ENCODE measurements around the gene TLR2.

The TLR2 gene

DNA sequence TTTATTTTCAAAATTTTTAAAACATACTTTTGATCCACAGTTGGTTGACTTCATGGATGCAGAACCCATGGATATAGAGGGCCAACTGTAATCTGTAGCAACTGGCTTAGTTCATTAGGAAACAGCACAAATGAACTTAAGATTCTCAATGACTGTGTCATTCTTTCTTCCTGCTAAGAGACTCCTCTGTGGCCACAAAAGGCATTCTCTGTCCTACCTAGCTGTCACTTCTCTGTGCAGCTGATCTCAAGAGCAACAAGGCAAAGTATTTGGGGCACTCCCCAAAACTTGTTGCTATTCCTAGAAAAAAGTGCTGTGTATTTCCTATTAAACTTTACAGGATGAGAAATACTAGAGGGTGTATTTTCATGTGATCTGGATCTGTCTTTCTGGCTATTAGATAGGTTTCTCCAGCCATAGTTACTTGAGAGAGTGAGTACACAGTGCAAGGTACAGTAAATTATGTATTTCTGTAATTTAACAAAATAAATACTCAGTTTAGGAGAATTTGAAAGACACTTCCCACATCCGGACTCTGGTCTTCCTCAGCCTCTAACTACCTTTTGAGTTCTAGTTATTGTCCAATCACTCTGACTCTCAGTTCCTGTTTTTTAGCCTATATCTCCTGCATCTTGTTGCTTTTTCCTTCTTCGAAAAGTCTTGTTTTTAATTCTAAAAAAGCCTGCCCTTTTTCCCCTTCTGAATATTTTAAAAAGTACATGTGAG is 21.8 kb downstream of the TLR2 start:
- TF ChIP-seq, protein P1, sequence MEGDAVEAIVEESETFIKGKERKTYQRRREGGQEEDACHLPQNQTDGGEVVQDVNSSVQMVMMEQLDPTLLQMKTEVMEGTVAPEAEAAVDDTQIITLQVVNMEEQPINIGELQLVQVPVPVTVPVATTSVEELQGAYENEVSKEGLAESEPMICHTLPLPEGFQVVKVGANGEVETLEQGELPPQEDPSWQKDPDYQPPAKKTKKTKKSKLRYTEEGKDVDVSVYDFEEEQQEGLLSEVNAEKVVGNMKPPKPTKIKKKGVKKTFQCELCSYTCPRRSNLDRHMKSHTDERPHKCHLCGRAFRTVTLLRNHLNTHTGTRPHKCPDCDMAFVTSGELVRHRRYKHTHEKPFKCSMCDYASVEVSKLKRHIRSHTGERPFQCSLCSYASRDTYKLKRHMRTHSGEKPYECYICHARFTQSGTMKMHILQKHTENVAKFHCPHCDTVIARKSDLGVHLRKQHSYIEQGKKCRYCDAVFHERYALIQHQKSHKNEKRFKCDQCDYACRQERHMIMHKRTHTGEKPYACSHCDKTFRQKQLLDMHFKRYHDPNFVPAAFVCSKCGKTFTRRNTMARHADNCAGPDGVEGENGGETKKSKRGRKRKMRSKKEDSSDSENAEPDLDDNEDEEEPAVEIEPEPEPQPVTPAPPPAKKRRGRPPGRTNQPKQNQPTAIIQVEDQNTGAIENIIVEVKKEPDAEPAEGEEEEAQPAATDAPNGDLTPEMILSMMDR (IDR thresholded peaks at IDR 0.05) = no peak
- Histone ChIP-seq H2AFZ (no peak overlapping the region), H3K9ac (no peak overlapping the region), H3K4me1 (no peaks in the 10 kb centered on the region), H3K27me3 (ENCODE audit: control insufficient read depth, insufficient read depth, low read length) (no peaks in the 10 kb centered on the region), H3K4me2 (ENCODE audit: low read length) (no peak overlapping the region), H3K9me3 (ENCODE audit: control insufficient read depth, low read length) (no peaks in the 10 kb centered on the region), H3K36me3 (ENCODE audit: control insufficient read depth, insufficient read depth, low read length) (no peaks in the 10 kb centered on the region), H3K27ac (no peak overlapping the region), H3K4me3 (ENCODE audit: low read depth, low read length) (no peak overlapping the region), H3K79me2 (no peaks in the 10 kb centered on the region)

DNA sequence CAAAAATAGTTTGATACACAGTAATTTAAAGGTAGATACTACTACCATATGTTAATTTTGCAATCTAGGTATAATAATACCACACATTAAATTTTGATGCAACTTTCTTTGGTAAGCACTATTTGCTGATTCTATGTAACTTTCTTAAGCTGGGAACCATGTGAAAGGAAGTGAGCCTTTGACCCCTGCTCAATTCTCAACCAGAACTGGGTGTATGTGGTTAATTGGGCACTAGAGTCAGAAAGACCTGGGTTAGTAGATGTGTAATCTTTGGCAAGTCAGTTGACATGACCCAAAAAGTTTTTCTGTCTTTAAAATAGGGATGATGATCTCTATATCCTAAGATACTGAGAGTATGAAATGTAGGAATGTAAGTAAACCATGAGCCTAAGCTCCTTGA is 22.4 kb downstream of the TLR2 start:
- H3K4me2 ChIP-seq (ENCODE audit: low read length) = no peak overlapping the region
- H3K27ac ChIP-seq = no peak overlapping the region
- no peaks in the 10 kb centered on the region for H3K79me2 ChIP-seq
- H3K27me3 ChIP-seq (ENCODE audit: control insufficient read depth, insufficient read depth, low read length) = no peaks in the 10 kb centered on the region
- no peaks in the 10 kb centered on the region for H3K36me3 ChIP-seq (ENCODE audit: control insufficient read depth, insufficient read depth, low read length)
- H3K4me1 ChIP-seq = no peaks in the 10 kb centered on the region
- no peaks in the 10 kb centered on the region for H3K9me3 ChIP-seq (ENCODE audit: control insufficient read depth, low read length)
- no peak overlapping the region for H3K4me3 ChIP-seq (ENCODE audit: low read depth, low read length)
- TF ChIP-seq, protein P1 (IDR thresholded peaks at IDR 0.05) = no peak
- H3K9ac ChIP-seq = no peak overlapping the region
- no peak overlapping the region for H2AFZ ChIP-seq

DNA sequence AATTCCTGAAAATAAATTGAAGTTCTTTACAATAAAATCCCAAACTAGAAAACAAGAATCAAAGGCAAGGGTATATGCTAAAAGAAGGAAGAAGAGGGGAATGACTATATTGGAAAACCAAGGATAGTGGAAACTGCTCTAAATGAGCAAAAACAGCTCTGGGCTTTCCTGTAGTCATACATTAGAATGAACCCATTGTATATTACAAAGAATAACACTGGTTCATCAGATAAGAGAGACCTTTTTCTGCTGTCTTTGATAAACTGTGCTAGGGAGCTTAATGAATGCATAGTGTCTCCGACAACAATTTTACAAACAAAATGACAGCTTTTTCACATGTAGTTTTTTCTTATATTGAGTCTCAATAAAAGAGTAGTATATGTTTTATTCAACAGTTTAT is 26.6 kb downstream of the TLR2 start:
- H3K79me2 ChIP-seq = no peaks in the 10 kb centered on the region
- H3K27ac ChIP-seq = no peak overlapping the region
- H2AFZ ChIP-seq = no peak overlapping the region
- no peaks in the 10 kb centered on the region for H3K36me3 ChIP-seq (ENCODE audit: control insufficient read depth, insufficient read depth, low read length)
- TF ChIP-seq, protein P1 (IDR thresholded peaks at IDR 0.05) = no peak
- no peaks in the 10 kb centered on the region for H3K9me3 ChIP-seq (ENCODE audit: control insufficient read depth, low read length)
- H3K4me1 ChIP-seq = no peaks in the 10 kb centered on the region
- H3K4me3 ChIP-seq (ENCODE audit: low read depth, low read length) = no peak overlapping the region
- H3K9ac ChIP-seq = no peak overlapping the region
- H3K27me3 ChIP-seq (ENCODE audit: control insufficient read depth, insufficient read depth, low read length) = no peaks in the 10 kb centered on the region
- no peak overlapping the region for H3K4me2 ChIP-seq (ENCODE audit: low read length)

DNA sequence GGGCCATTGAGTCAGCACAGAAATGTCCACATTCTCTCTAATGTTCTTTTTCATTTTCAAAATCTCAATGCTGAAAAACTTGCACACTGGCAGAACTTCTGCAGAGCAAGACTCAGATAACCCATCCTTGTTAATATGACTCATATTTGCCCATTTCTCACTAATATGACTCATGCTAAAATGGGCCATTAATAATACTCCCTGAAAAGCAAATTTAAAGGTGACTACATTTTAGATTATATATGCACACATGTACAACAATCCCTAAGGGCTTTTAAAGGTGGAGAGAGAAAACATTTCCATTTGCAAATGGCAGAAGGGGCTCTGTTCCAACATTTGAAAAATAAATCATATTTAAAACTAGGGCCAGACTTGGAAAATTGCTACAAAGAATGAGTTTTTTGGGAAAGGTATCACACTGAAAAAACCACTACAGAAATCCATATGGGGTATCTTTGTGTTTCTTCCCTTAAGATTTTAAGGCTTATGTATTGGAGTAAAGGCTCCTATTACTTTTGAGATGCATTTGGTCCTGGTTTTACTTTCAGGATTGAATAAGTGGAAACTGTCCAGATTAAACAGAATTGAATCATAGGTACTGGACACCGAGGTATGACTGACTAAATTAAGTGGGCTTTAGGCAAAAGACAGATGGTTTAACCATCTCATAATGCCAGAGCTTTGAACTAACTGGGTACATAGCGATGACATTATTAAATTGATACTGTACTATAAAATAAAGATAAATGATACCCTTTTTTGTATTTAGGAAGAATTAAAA is 30.0 kb downstream of the TLR2 start:
- H3K4me1 ChIP-seq = no peaks in the 10 kb centered on the region
- no peaks in the 10 kb centered on the region for H3K27me3 ChIP-seq (ENCODE audit: control insufficient read depth, insufficient read depth, low read length)
- H3K36me3 ChIP-seq (ENCODE audit: control insufficient read depth, insufficient read depth, low read length) = no peaks in the 10 kb centered on the region
- H3K79me2 ChIP-seq = no peaks in the 10 kb centered on the region
- no peaks in the 10 kb centered on the region for H3K9me3 ChIP-seq (ENCODE audit: control insufficient read depth, low read length)
- H3K27ac ChIP-seq = no peak overlapping the region
- no peak overlapping the region for H2AFZ ChIP-seq
- no peak overlapping the region for H3K9ac ChIP-seq
- H3K4me3 ChIP-seq (ENCODE audit: low read depth, low read length) = no peak overlapping the region
- TF ChIP-seq, protein P1 (IDR thresholded peaks at IDR 0.05) = no peak
- H3K4me2 ChIP-seq (ENCODE audit: low read length) = no peak overlapping the region

All from parathyroid adenoma (tissue), 2 donors.